ENCODE measurements around the gene DDAH2.

GRCh38 chr6:31723245-31723979 is 5.7 kb downstream of the DDAH2 start, which contains the start of gene MPIG6B:
- TF ChIP-seq PRDM4 (tag by site-specific recombination; IDR thresholded peaks at IDR 0.05) (no peak), CTCF (tag by site-specific recombination; IDR thresholded peaks at IDR 0.05) (no peak), FEZF1 (tag by site-specific recombination; IDR thresholded peaks at IDR 0.05) (no peak), ZNF639 (tag by site-specific recombination; IDR thresholded peaks at IDR 0.05) (no peak), ZNF18 (tag by site-specific recombination; IDR thresholded peaks at IDR 0.05) (no peak), ZNF274 (IDR thresholded peaks at IDR 0.05; ENCODE audit: low read length) (no peak), ZNF274 (tag by site-specific recombination; IDR thresholded peaks at IDR 0.05; ENCODE audit: borderline replicate concordance) (no peak), MYNN (tag by site-specific recombination; IDR thresholded peaks at IDR 0.05; ENCODE audit: borderline replicate concordance) (no peak), ZNF837 (tag by site-specific recombination; IDR thresholded peaks at IDR 0.05) (no peak), ZNF112 (tag by site-specific recombination; IDR thresholded peaks at IDR 0.05) (no peak), SP2 (tag by site-specific recombination; IDR thresholded peaks at IDR 0.05) (no peak), TRIM28 (IDR thresholded peaks at IDR 0.05; ENCODE audit: borderline replicate concordance, low read length) (no peak), REST (tag by site-specific recombination; IDR thresholded peaks at IDR 0.05) (no peak)

Measured in HEK293 (cell line).